ENCODE results near the gene TENM4. TPM values are rescaled to one million over a fixed set of nuclear protein-coding genes. Genes with fewer than 3 reads are reported as not detected.
"Not testable (repeated sequence)": the region's sequence is repeated elsewhere in the genome, so short reads cannot be mapped to it uniquely, and the experiment has no call there.

TENM4 gene
- total RNA-seq, 1 donor from 2014 or later: 27.2 TPM

DNA sequence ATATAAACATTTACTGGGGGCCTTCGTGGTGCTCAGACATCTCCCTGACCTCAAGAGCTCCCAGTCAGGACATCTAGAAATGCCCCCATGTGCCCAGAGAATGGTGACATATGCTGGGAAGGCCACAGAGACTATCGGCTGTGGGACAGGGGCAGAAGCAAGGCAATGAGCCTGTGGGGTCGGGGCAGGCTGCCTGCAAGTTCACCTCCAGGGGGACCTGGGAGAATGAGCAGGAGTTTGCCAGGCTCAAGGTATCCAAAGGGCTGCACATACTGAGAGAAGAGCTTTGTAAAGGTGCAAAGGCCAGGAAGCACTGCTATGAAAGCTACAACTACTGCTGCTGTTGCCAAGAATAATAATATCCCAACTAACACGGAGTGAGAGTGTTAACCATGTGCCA lies 233.9 kb downstream of the TENM4 start:
- DNase-seq: no peak

DNA sequence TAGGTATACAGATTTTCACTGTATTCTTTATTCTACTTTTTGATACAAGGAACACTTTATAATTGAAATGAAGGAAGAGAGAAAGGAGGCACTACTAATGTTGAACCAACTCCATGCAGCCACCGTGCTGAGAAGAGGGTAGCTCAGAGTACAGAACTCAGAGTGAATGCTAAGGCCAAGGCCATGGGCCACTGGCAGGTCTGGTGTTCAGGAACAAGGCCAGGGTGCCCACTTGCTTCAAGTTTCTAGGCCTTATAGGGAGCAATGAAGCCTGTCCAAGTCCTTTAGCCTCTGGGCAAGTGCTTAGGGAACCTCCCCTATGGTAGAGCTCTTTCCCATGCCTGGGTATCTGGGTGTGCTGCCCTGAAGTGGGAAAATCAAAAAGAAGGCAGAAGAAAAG lies 235.0 kb downstream of the TENM4 start:
- no peak for DNase-seq

DNA sequence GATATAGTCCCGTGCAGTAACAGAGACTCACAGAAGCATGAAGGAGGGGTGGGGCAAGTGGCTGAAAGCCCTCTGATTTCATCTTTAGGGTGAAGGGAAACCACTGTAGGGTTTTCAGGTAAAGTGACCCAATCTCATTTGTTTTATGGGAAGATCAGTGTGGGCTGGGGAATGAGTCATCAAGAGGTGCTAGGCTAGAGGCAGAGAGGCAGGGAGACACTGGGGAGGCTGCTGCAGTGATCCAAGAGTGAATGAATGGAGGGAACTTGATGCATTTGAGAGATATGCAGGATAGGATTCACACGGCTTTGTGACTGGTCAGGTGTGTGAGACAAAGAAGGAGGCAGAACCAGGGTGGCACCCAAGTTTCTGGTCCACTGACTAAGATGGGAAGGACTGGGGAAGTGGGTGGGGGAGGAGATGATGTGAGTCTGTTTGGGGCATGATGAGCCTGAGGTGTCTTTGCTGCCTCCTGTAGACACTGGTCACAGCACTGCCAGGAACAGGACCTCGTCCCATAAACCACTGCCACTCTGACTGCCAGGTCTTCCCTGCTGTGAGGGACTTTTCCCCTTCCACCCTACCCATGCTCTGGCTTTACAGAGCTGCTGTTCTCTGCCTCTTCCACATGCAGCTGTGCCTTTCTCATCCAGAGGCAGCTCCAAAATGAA lies 239.0 kb downstream of the TENM4 start:
- no peak for DNase-seq

DNA sequence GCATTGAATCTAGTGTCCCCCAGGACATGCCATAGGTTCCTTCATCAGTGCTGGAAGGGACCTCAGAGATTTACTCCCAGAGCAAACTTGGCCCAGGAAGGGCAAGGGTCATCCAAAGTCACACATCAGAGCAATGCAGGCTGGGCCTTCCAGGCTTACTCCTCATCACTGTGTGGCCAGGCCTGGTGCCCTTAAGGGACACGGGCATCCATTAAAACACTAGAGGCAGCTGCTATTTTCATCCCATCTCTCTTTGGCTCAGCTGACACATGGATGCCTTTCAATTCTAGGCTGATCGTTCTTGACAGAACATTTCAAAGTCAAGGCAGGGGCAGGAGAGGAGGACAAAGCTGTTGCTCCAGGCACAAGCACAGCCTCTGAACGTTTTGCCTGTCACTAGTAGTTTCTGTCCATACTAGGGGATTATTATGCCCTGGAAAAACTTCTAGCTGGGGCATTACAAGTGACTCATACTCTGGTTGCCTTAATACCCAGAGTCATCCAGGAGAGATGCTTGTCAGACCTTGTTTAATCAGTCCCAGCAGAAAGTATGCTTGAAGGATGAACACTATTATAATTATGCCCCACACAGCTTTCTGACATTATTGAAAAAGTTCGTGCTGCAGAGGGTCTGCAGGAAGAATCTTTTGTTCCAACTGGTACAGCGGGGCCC lies 240.3 kb downstream of the TENM4 start:
- DNase-seq: no peak

DNA sequence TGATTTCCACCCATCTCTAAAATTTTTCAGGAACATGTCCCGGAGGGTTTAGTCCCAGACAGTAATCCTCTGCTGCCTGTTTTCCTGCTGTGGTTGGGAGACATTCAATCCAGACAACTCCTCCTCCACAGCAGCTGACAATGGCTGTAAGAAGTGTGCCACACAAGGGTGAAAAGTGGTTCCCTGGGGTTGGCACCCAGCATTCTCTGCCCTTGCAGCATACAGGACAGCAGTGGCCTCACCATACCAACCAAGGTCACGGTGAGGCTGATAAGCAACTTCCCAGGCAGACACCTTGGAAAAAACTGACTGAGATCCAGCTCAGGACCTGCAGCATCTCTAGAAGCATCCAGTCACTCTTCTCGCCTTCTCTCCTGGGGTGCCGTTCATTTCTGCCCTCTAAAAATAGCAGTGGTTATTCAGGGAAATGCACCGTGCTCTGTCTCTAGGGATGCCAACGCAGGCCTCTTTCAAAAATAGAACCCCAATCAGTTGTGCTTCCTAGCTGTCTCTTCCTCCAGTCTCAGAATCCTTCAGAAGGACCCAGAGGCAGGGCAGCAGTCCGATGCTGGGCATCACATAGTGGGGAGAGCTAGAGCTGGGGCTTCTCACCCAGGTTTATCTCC lies 241.0 kb downstream of the TENM4 start:
- no peak for DNase-seq

DNA sequence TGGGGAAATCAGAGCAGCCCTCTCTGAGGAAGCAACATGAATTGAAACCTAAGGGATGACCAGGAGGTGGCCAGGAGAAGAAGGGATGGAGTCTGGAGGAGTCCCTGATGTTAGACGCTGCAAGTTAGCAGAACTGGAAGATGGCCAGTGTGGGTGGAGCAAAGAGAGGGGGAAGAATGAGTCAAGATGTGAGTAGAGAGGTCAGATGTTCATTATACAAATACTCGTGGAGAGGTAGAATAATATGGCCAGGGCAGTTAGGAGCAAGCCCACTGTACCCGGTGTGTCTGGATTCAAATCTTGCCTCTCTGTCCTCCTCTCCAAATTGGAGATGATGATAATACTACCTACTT lies 242.0 kb downstream of the TENM4 start:
- DNase-seq: no peak

DNA sequence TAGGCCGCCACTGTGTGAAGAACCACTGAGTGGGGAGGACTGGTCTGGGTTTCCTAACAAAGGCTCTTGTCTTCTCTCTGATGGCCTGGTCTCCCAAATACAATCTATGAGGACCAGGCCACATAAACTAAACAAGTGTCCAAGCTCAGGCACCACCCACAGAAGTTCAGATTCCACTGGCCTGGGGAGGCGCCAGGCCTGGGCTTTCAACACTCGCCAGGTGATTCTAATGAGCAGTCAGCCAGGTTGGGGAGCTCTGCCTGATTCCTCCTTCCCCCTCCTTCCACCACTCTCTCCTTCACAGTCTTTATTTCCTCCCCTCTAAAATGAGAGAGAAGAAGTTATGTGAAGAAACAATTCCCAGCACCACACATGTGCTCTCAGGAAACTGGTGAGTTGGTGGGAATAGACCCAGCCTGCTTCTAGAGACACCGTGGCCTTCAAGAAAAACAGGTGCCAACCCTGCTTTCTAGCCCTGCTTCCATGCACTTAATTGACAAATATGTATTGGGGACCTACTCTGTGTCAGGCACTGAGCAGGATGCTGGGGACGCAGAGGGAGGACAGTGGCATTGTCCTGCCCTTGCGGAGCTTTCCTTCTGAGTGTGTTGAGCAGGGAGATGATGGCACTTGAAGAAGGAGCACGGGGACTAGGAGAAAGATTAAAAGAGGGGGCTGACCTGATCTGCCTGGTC lies 242.5 kb downstream of the TENM4 start:
- no peak for DNase-seq

DNA sequence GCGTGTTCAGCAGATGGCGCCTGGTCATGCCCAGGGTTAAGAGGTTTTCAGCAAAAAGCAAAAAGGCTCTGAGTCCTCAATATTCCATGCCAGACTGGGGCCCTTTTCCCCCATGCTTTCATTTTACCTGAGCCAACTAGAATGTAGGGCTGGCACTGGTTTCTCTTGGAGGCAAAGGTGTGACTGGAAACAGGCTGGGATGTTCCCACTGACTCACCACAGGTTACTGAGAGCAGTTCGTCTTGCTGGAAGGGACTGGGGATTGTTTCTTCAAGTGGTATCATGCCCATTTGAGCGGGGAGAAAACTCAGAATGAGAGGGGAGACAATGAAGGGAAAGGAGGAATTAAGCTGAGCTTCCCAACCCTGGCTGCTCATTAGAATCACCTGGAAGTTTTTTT lies 243.9 kb downstream of the TENM4 start:
- no peak for DNase-seq

DNA sequence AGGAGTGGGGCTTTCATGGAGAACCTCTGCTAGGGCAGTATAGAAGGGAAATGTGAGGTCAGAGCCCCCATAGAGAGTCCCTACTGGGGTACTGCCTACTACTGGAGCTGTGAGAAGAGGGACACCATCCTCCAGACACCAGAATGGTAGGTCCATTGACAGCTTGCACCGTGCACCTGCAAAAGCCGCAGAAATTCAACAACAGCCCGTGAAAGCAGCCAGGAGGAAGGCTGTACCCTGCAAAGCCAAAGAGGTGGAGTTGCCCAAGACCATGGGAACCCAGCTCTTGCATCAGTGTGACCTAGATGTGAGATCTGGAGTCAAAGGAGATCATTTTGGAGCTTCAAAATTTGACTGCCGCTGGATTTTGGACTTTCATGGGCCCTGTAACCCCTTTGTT lies 245.6 kb downstream of the TENM4 start:
- DNase-seq: no peak

DNA sequence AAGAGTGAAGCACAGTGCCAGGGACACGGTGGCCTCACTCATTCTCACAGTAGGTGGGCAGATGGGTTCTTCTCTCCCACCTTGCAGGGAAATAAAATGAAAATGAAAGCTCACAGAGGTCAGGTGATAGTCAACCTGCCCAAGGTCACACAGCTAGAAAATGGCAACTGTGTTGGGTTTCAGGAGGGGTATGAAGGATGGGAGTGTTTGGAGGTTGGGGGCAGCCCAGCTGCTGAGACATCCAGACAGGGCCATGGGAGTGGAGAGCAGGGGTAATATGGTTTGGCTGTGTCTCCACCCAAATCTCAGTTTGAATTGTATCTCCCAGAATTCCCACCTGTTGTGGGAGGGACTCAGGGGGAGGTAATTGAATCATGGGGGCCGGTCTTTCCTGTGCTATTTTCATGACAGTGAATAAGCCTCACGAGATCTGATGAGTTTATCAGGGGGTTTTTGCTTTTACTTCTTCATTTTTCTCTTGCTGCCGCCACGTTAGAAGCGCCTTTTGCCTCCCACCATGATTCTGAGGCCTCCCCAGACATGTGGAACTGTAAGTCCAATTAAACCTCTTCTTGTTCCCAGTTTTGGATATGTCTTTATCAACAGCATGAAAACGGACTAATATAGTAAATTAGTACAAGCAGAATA lies 247.0 kb downstream of the TENM4 start:
- DNase-seq: no peak

DNA sequence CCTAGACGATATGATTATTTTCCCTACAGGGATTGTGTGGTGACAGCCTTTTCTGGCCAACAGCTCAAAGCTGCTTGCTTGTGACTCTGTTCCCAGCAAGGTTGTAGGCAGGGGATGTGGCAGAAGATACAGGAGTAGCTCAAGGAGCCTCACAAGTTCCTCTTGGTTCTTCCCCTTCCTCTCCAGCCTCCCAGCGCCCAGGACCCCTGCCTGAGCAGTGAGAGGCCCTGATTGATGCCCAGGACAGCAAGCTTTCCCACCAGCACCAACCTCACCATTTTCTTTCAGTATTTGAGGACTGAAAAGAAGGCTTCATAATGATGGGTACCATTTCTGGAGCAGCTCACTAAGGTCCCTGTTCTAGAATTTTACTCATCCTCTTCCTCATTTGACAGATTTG lies 248.0 kb downstream of the TENM4 start:
- DNase-seq: no peak

DNA sequence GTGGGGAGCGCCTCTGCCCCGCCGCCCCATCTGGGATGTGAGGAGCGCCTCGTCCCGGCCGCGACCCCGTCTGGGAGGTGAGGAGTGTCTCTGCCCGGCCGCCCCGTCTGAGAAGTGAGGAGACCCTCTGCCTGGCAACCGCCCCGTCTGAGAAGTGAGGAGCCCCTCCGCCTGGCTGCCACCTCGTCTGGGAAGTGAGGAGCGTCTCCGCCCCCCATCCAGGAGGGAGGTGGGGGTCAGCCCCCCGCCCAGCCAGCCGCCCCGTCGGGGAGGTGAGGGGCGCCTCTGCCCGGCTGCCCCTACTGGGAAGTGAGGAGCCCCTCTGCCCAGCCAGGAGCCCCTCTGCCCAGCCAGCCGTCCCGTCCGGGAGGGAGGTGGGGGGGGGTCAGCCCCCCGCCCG lies 249.1 kb downstream of the TENM4 start:
- not testable (repeated sequence) for DNase-seq

DNA sequence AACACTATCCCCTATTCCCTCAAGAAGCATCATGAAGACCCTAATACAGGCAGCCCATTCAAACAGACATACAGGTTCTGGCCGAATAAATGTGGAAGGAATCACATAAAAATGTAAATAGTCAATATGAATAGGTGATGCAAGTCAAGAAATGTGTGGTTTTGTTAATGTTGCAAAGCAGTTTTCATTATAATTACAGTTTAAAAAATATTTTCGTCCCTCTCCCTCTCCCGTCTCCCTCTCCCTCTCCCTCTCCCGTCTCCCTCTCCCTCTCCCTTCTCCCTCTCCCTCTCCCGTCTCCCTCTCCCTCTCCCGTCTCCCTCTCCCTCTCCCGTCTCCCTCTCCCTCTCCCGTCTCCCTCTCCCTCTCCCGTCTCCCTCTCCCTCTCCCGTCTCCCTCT lies 250.3 kb downstream of the TENM4 start:
- not testable (repeated sequence) for DNase-seq

DNA sequence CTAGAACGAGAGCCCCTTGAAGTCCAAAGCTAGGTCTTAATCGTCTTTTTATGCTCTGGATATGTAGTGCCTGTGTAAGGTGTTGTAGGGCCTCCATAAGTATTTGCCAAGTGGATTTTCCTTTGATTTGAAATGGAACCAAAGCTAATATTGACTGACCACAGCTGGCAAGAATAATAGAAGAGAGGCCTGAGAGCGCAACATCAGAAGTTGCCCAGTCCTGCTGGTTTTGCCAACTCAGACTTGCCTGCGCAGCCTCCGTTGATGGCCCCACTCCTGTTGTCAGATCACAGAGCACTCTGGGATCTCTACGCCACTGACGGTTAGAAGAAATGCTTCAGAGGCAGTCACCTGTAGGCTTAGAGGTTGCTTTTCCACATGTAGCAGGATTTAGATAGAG lies 251.2 kb downstream of the TENM4 start:
- no peak for DNase-seq

DNA sequence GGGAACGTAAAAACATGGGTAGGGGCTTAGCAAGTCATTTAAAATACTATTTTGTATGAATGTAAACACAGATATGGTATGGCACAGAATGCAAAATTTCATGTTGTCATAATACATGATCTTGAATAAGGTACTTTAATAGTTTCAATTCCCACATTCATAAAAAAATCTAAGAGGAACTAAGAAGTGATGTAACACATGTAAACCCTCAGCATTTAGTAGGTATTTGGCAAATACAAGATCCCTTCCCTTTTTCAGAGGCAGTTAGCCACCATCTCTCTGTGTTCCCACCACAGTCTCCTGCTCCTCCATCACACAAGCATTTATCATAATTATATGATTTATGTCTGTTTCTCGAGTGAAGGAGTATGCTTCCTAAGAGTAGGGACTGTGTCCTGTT lies 251.8 kb downstream of the TENM4 start:
- DNase-seq: no peak

DNA sequence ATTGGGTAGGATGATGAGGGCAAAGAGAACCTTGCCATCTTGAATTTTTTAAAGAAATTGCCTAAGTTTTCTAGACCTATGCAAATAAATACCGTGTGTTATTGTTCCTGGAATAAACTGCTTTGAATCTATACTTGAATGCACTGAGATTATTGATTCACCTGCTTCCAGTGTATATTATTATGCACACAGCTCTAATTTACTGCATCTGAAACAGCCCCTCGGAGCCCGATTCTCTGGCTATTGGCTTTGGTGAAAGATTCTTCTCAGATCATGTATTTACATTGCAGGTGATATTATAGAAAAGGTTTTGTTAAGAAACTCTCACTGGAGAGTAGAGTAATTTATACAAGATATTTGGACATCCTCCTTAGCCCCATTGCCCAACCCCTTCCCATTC lies 254.2 kb downstream of the TENM4 start:
- no peak for DNase-seq

DNA sequence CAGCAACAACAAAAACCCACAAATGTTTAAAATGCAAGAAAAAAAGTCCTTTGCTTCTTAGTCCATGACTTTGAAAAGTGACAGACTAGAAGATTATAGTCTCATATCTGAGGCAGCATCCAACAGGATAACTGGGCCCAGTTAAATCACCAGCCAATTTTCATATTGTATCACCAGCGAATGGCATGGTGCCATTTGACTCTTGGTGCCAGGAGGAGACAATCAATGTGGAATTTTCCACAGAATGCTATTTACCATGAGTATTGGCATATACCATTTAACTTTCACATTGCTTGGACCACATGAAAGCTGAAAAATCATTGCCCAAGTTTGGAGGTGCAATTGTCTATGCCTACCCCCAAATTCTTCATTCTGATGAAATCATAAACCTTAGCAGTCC lies 255.5 kb downstream of the TENM4 start:
- no peak for DNase-seq

DNA sequence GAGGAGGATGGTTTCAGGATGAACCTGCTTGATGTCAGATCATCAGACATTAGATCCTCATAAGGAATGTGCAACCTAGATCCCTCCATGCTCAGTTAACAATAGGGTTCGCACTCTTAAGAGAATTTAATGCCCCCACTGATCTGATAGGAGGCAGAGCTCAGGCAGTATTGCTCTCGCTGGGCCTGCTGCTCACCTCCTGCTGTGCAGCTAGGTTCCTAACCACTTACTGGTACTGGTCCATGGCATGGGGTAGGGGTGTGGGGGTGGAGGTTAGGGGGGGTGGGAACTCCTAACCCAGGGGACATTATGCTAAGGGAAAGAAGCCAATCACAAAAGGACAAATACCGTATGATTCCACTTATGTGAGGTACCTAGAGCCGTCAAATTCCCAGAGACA lies 256.5 kb downstream of the TENM4 start:
- DNase-seq: no peak

DNA sequence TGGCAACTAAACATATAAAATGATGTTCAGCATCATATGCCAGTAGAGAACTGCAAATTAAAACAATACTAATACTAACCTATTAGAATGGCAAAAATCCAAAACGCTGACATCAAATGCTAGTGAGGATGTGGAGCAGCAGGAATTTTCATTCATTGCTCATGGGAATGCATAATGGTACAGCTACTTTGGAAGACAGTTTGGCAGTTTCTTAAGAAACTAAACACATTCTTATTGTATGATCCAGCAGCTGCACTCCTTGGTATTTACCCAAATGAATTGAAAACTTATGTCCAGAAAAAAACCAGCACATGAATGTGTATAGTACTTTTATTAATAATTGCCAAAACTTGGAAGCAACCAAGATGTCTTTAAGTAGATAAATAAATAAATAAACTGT lies 258.0 kb downstream of the TENM4 start:
- DNase-seq: no peak

DNA sequence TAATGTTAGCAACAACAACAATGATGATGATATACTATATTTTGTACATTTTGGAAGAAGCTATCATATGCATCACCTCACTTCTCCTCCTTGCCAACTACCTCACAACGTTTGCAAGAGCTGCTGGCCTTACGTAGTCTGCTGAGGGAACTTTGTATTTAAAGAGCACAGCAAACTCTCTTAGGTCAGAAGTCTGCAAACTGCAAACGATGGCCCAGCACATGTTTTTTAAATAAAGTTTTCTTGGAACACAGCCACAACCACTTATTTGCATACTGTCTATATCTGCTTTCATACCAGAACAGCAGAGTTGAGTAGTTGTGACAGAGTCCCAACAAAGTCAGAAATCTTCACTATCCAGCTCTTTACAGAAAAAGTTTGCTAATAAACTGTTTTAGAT lies 261.7 kb downstream of the TENM4 start:
- DNase-seq: no peak

DNA sequence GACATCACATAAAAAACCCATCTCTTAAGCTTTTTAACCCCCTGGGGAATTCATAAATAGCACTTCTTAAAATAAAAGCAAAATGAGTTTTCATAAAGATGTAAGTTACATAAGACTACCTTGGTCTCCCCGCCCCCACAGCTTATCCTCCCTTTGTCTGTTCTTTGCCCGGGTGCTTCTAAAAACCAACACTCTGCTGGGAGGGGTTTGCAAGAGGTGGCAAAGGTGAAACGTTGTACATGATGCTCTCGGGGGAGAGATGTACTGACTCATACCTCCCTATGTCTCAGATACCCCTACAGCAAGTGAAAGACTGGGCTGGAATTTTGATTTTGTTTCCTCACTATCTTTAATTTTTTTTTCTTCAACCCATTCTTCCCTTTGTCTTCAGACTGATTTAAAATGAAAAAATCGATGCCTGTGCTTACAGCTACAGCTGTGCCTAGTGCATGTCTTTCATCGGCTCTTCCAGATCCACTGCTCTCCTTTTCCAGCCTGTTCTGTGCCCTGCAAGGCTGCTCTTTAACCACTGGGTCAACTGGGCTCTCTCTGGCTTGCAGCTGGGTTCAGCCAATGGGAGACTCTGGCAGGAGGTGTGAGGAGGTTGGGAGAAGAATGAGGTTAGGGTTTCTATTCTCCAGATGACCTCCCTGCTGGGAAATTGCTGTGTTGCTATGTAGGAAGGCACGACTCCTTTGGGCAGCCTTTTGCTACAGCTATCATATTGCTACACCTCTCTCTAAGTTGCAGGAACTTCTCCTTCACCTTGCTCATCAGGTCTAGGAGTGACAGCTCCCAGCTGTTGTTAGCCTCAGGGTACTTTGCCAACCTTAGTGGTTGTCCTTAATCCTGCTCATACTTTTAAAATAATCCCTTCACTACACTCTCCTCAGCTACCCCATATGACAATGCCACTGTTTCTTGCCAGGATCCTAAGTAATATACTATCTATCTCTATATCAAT lies 266.5 kb downstream of the TENM4 start:
- DNase-seq: no peak

DNA sequence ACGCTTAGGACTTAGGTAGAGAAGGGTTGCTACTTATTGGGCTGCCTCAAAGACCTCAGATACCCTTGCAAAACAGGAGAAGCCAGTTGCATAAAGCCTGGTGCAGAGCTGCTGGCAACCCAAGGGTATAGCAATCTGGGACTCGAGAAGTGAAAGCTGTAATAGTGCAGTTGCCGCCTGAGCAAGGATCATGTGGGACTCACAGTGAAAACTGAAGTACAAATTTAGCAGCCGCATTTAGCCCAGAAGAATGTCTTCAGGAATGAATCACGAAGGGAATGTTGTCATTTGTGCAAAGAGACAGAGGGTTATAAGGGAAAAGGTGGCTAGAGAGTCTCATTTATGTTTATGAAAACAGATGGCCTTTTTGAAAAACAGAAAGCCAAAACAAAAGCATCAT lies 267.2 kb downstream of the TENM4 start:
- DNase-seq: peak; percentile 29

All from skin of body (tissue), 2 donors.